ENCODE results near the gene MCUR1. TPM values are rescaled to one million over a fixed set of nuclear protein-coding genes. Genes with fewer than 3 reads are reported as not detected.

The MCUR1 gene
- total RNA-seq, 2 donors from 2014 or later, result 23.4 to 42.9 TPM

GRCh38 chr6:13762611-13763441, 51.5 kb downstream of the MCUR1 start:
- H3K27me3 Mint-ChIP-seq, result peaks cover 0 to 6% of the 10 kb centered on the region in 2 donors
- H3K27ac Mint-ChIP-seq, result peak overlapping the region; percentile 86 to 94
- peak overlapping the region; percentile 90 for H3K4me3 Mint-ChIP-seq
- no peaks in the 10 kb centered on the region for H3K9me3 Mint-ChIP-seq
- peaks cover 49 to 58% of the 10 kb centered on the region in 2 donors for H3K4me1 Mint-ChIP-seq (ENCODE audit: low read depth in 2 of 2)
- ATAC-seq, result peak; percentile 87 to 92
- DNase-seq (ENCODE audit: low spot score), result peak; percentile 76
- no peaks in the 10 kb centered on the region for H3K36me3 Mint-ChIP-seq

DNA sequence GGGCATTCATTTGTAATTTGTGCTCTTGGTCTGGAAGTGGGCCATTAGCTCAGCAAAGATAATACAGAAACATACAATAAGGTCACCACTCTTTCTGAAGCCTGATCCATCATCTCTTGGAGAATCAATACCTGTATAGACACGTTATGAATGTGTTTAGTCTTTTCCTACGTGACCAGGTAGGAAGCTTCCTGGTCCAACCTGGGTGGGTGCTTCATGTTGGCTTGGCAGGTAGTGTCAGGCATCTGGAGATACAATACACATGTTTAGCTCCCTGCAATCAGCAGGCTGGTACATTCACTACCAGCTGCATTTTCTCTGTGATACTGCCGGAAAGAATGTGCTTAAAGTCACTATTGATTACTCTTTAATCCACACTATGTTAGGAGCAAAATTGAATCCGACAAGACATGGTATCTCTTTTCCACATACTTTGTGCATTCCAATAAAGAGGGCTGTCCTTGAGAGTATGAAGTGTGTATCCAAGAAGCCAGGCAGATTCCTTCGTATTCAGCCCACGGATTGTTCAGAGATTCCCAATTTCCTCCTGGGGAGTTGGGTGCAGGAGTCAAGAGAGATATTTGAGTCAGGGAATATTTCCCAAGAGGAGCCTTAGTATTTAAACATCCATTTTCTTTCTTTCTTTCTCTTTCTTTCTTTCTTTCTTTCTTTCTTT, 52.9 kb downstream of the MCUR1 start:
- Mint-ChIP-seq H3K27ac (peak overlapping the region; percentile 86 to 94), H3K4me1 (ENCODE audit: low read depth in 2 of 2) (peaks cover 40 to 50% of the 10 kb centered on the region in 2 donors), H3K27me3 (no peaks in the 10 kb centered on the region), H3K9me3 (no peaks in the 10 kb centered on the region), H3K4me3 (peak overlapping the region; percentile 90), H3K36me3 (no peaks in the 10 kb centered on the region)
- DNase-seq (ENCODE audit: low spot score) (no peak), ATAC-seq (no peak)

- Mint-ChIP-seq H3K36me3 (no peaks in the 10 kb centered on the region), H3K27ac (peak overlapping the region; percentile 6 to 94), H3K9me3 (no peaks in the 10 kb centered on the region), H3K4me3 (no peak overlapping the region), H3K27me3 (no peaks in the 10 kb centered on the region), H3K4me1 (ENCODE audit: low read depth in 2 of 2) (peaks cover 36 to 43% of the 10 kb centered on the region in 2 donors)
- ATAC-seq (no peak), DNase-seq (ENCODE audit: low spot score) (no peak)
Observed at GRCh38 chr6:13760307-13761304, 53.8 kb downstream of the MCUR1 start.

DNA sequence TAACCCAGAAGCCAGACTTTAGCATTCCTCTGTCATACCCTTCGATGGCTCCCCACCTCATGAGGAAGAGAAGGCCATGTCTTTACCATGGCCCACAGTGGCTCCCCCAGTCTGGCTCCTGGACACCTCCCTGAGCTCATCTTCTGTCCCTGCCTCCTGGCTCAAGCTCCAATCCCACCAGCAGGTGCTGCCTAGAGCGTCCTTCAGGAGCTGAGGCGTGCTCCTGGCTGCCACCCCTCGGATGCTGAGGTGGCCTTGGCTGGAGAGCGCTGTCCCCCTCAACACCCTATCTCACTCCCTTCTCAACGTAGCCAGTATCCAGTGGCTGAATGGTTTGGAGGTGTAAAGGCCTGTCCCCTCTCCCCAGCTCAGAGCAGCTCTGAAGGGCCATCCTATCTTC, 55.3 kb downstream of the MCUR1 start:
- Mint-ChIP-seq H3K27ac (peak overlapping the region; percentile 6 to 57), H3K4me1 (ENCODE audit: low read depth in 2 of 2) (peaks cover 34 to 41% of the 10 kb centered on the region in 2 donors), H3K4me3 (no peak overlapping the region), H3K9me3 (no peaks in the 10 kb centered on the region), H3K36me3 (no peaks in the 10 kb centered on the region), H3K27me3 (no peaks in the 10 kb centered on the region)
- ATAC-seq, result no peak
- no peak for DNase-seq (ENCODE audit: low spot score)

GRCh38 chr6:13754644-13755043, 59.7 kb downstream of the MCUR1 start:
- H3K9me3 Mint-ChIP-seq, result no peaks in the 10 kb centered on the region
- H3K36me3 Mint-ChIP-seq, result no peaks in the 10 kb centered on the region
- peaks cover 7% of the 10 kb centered on the region in 2 donors for H3K4me1 Mint-ChIP-seq (ENCODE audit: low read depth in 2 of 2)
- ATAC-seq (no peak), DNase-seq (ENCODE audit: low spot score) (no peak)
- no peak overlapping the region for H3K27ac Mint-ChIP-seq
- H3K4me3 Mint-ChIP-seq, result no peak overlapping the region
- H3K27me3 Mint-ChIP-seq, result no peaks in the 10 kb centered on the region

- DNase-seq (ENCODE audit: low spot score), result no peak
- H3K9me3 Mint-ChIP-seq, result peaks cover 4% of the 10 kb centered on the region
- H3K4me1 Mint-ChIP-seq (ENCODE audit: low read depth in 2 of 2), result peaks cover 22 to 29% of the 10 kb centered on the region in 2 donors
- H3K27me3 Mint-ChIP-seq, result peaks cover 0 to 2% of the 10 kb centered on the region in 2 donors
- H3K27ac Mint-ChIP-seq, result peak overlapping the region in 1 of 2 donors; percentile 34
- H3K36me3 Mint-ChIP-seq, result peaks cover 6% of the 10 kb centered on the region
- no peak for ATAC-seq
- no peak overlapping the region for H3K4me3 Mint-ChIP-seq
Observed at GRCh38 chr6:13743736-13744127, 70.6 kb downstream of the MCUR1 start.

GRCh38 chr6:13742961-13743735, 71.2 kb downstream of the MCUR1 start:
- H3K4me3 Mint-ChIP-seq, result peak overlapping the region; percentile 36
- H3K9me3 Mint-ChIP-seq, result peaks cover 4% of the 10 kb centered on the region
- H3K27ac Mint-ChIP-seq, result no peak overlapping the region
- H3K4me1 Mint-ChIP-seq (ENCODE audit: low read depth in 2 of 2), result peaks cover 19 to 24% of the 10 kb centered on the region in 2 donors
- H3K36me3 Mint-ChIP-seq, result peaks cover 6% of the 10 kb centered on the region
- DNase-seq (ENCODE audit: low spot score) (no peak), ATAC-seq (no peak)
- peaks cover 0 to 2% of the 10 kb centered on the region in 2 donors for H3K27me3 Mint-ChIP-seq

GRCh38 chr6:13741365-13741764, 73.0 kb downstream of the MCUR1 start:
- Mint-ChIP-seq H3K9me3 (peaks cover 4% of the 10 kb centered on the region), H3K36me3 (peaks cover 6% of the 10 kb centered on the region), H3K4me3 (no peak overlapping the region), H3K27ac (no peak overlapping the region), H3K27me3 (peaks cover 0 to 2% of the 10 kb centered on the region in 2 donors), H3K4me1 (ENCODE audit: low read depth in 2 of 2) (peaks cover 9 to 10% of the 10 kb centered on the region in 2 donors)
- no peak for DNase-seq (ENCODE audit: low spot score)
- no peak for ATAC-seq

Other genes starting within 250 kb of the MCUR1 start
- 1 to 10 TPM; 4.7 to 6.9 TPM for gene SIRT5, start 240.0 kb downstream of the MCUR1 start, total RNA-seq
- gene NOL7, start 199.2 kb downstream of the MCUR1 start, total RNA-seq, result 100 to 1,000 TPM in 1 of 2 donors, 10 to 100 TPM in 1; 62.6 to 102 TPM
- 10 to 100 TPM; 49.2 to 61.1 TPM for gene RANBP9, start 102.7 kb downstream of the MCUR1 start, total RNA-seq
- not detected for gene RNF182, start 110.4 kb upstream of the MCUR1 start, total RNA-seq